Measurements from ENCODE around the gene AS3MT.
"Not testable (repeated sequence)": the region's sequence is repeated elsewhere in the genome, so short reads cannot be mapped to it uniquely, and the experiment has no call there.

GRCh38 chr10:102855731-102856436 is 13.4 kb upstream of the AS3MT start:
- TF ChIP-seq POLR2A (IDR thresholded peaks at IDR 0.05): peak in 1 of 2 donors; percentile 31
- TF ChIP-seq, protein P1, sequence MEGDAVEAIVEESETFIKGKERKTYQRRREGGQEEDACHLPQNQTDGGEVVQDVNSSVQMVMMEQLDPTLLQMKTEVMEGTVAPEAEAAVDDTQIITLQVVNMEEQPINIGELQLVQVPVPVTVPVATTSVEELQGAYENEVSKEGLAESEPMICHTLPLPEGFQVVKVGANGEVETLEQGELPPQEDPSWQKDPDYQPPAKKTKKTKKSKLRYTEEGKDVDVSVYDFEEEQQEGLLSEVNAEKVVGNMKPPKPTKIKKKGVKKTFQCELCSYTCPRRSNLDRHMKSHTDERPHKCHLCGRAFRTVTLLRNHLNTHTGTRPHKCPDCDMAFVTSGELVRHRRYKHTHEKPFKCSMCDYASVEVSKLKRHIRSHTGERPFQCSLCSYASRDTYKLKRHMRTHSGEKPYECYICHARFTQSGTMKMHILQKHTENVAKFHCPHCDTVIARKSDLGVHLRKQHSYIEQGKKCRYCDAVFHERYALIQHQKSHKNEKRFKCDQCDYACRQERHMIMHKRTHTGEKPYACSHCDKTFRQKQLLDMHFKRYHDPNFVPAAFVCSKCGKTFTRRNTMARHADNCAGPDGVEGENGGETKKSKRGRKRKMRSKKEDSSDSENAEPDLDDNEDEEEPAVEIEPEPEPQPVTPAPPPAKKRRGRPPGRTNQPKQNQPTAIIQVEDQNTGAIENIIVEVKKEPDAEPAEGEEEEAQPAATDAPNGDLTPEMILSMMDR (IDR thresholded peaks at IDR 0.05): not testable (repeated sequence)

All from adrenal gland (tissue), 5 donors.